Activated naive CD4-positive, alpha-beta T cell treated with anti-CD3 and anti-CD28 coated beads, Interleukin-2, amount 50 U/mL, for 24 hours (primary cell): ENCODE measurements around the gene CTH.
"Not testable (repeated sequence)": the region's sequence is repeated elsewhere in the genome, so short reads cannot be mapped to it uniquely, and the experiment has no call there.

Experiments
- H3K27ac Mint-ChIP-seq: one replicate; pipeline ENCODE4 v1.8.0; 2021; ENCODE audit warnings: mild to moderate bottlenecking, mixed read lengths
- H3K27me3 Mint-ChIP-seq: one replicate; pipeline ENCODE4 v1.8.0; 2021; ENCODE audit warnings: mixed read lengths
- H3K36me3 Mint-ChIP-seq: one replicate; pipeline ENCODE4 v1.8.0; 2021; ENCODE audit warnings: mixed read lengths
- H3K4me1 Mint-ChIP-seq: one replicate; pipeline ENCODE4 v1.8.0; 2021; ENCODE audit warnings: mixed read lengths
- H3K4me3 Mint-ChIP-seq: one replicate; pipeline ENCODE4 v1.8.0; 2021; ENCODE audit warnings: mild to moderate bottlenecking, mixed read lengths
- H3K9me3 Mint-ChIP-seq: one replicate; pipeline ENCODE4 v1.8.0; 2021; ENCODE audit warnings: mixed read lengths

Gene CTH

GRCh38 chr1:70460740-70461713 lies 50.0 kb downstream of the CTH start:
- not testable (repeated sequence) for H3K27me3 Mint-ChIP-seq, H3K4me3 Mint-ChIP-seq, H3K9me3 Mint-ChIP-seq, H3K36me3 Mint-ChIP-seq, H3K4me1 Mint-ChIP-seq, H3K27ac Mint-ChIP-seq

DNA sequence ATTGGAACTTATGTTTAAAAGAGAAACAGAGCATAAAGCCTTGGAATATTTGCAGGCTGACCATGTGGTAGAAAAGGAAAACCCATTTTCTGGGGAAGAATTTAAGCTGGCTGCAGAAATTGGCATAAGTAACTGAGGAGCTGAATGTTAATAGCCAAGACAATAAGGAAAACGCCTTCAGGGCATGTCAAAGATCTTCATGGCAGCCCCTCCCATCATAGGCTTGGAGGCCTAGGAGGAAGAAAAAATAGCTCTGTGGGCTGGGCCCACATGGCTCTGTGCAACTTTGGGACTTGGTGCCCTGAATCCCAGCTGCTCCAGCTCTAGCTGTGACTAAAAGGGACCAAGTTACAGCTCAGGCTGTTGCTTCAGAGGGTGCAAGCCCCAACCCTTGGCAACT lies 51.5 kb downstream of the CTH start:
- Mint-ChIP-seq H3K27ac (no peak overlapping the region), H3K36me3 (peaks cover 1% of the 10 kb centered on the region), H3K27me3 (peaks cover 4% of the 10 kb centered on the region), H3K9me3 (no peaks in the 10 kb centered on the region), H3K4me3 (no peak overlapping the region), H3K4me1 (no peaks in the 10 kb centered on the region)

DNA sequence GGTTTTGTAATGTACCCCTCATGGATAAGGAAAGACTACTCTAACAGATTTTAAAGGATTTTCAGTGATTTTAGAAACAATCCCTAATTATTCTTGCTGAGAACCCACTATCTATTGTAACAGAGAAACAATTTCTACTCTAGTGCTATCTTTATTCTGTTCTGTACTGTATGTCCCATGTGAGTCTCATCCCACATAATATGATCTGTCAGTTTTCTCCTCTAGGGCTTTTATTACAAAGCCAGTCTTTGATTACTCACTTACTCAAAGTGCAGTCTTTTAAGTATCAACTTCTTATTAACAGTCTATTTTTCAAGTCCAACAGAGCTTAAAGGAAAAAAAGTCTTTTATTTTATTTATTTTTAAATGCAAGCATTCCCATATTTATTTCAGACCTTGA lies 54.8 kb downstream of the CTH start:
- no peak overlapping the region for H3K4me3 Mint-ChIP-seq
- H3K27me3 Mint-ChIP-seq, result peaks cover 4% of the 10 kb centered on the region
- no peak overlapping the region for H3K27ac Mint-ChIP-seq
- no peaks in the 10 kb centered on the region for H3K9me3 Mint-ChIP-seq
- peaks cover 1% of the 10 kb centered on the region for H3K36me3 Mint-ChIP-seq
- no peaks in the 10 kb centered on the region for H3K4me1 Mint-ChIP-seq

- no peaks in the 10 kb centered on the region for H3K9me3 Mint-ChIP-seq
- no peak overlapping the region for H3K4me3 Mint-ChIP-seq
- no peak overlapping the region for H3K27ac Mint-ChIP-seq
- peaks cover 4% of the 10 kb centered on the region for H3K27me3 Mint-ChIP-seq
- peaks cover 1% of the 10 kb centered on the region for H3K36me3 Mint-ChIP-seq
- no peaks in the 10 kb centered on the region for H3K4me1 Mint-ChIP-seq
These were observed 56.5 kb downstream of the CTH start for GRCh38 chr1:70467531-70467930.

- Mint-ChIP-seq H3K4me1 (no peaks in the 10 kb centered on the region), H3K4me3 (no peak overlapping the region), H3K9me3 (no peaks in the 10 kb centered on the region), H3K36me3 (peaks cover 1% of the 10 kb centered on the region), H3K27me3 (peaks cover 4% of the 10 kb centered on the region), H3K27ac (no peak overlapping the region)
These were observed 57.1 kb downstream of the CTH start for GRCh38 chr1:70468180-70468579.

DNA sequence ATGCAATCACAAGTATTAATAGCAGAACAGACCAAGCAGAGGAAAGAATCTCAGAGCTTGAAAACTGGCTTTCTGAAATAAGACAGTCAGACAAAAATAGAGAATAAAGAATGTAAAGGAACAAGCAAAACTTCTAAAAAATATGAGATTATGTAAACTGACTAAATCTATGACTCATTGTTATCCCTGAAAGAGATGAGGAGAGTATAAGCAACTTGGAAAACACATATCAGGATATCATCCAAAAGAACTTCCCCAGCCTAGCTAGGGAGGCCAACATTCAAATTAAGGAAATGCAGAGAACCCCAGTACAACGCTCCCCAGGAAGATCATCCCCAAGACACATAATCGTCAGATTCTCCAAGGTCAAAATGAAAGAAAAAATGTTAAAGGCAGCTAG lies 58.1 kb downstream of the CTH start:
- not testable (repeated sequence) for H3K4me1 Mint-ChIP-seq, H3K4me3 Mint-ChIP-seq, H3K9me3 Mint-ChIP-seq, H3K27ac Mint-ChIP-seq, H3K27me3 Mint-ChIP-seq, H3K36me3 Mint-ChIP-seq

DNA sequence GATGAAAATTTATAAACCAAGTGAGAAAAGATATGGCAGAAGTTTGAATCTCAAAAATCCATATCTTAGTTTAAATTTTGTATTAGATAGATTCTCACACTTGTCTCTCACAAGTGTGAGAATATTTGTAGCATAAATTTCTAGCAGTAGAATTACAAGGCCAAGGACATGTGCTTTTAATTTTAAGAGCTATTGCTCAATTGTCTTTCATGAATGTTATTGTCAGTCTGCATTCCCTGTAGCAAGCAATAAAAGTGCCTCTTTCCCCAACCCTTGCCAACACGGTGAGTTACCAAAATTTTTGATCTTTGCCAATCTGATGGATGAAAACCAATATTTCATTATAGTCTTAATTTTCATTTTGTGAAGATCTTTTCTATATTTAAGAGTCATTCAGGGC lies 64.0 kb downstream of the CTH start:
- H3K27ac Mint-ChIP-seq, result no peak overlapping the region
- H3K9me3 Mint-ChIP-seq, result no peaks in the 10 kb centered on the region
- H3K27me3 Mint-ChIP-seq, result no peaks in the 10 kb centered on the region
- H3K36me3 Mint-ChIP-seq, result no peaks in the 10 kb centered on the region
- H3K4me1 Mint-ChIP-seq, result no peaks in the 10 kb centered on the region
- no peak overlapping the region for H3K4me3 Mint-ChIP-seq

DNA sequence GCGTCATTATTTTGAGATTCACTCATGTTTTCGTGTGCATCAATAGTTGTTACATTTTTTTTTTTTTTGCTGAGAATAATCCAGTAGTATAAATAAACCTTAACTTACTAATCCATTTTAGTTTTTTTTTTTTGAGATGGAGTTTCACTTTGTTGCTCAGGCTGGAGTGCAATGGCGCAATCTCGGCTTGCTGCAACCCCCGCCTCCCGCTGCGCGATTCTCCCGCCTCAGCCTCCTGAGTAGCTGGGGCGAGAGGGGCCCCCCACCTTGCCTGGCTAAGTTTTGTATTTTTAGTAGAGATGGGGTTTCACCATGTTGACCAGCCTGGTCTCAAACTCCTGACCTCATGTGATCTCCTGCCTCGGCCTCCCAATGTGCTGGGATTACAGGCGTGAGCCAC lies 66.0 kb downstream of the CTH start:
- no peak overlapping the region for H3K27ac Mint-ChIP-seq
- no peak overlapping the region for H3K4me3 Mint-ChIP-seq
- H3K36me3 Mint-ChIP-seq, result no peaks in the 10 kb centered on the region
- no peaks in the 10 kb centered on the region for H3K9me3 Mint-ChIP-seq
- H3K27me3 Mint-ChIP-seq, result no peaks in the 10 kb centered on the region
- no peaks in the 10 kb centered on the region for H3K4me1 Mint-ChIP-seq

DNA sequence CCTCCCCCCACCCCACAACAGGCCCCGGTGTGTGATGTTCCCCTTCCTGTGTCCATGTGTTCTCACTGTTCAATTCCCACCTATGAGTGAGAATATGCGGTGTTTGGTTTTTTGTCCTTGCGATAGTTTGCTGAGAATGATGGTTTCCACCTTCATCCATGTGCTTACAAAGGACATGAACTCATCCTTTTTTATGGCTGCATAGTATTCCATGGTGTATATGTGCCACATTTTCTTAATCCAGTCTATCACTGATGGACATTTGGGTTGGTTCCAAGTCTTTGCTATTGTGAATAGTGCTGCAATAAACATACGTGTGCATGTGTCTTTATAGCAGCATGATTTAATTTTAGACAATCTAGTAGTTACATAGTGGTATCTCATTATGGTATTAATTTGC lies 66.8 kb downstream of the CTH start:
- H3K36me3 Mint-ChIP-seq, H3K4me3 Mint-ChIP-seq, H3K27me3 Mint-ChIP-seq, H3K9me3 Mint-ChIP-seq, H3K27ac Mint-ChIP-seq, H3K4me1 Mint-ChIP-seq: not testable (repeated sequence)

- no peaks in the 10 kb centered on the region for H3K27me3 Mint-ChIP-seq
- H3K9me3 Mint-ChIP-seq, result no peaks in the 10 kb centered on the region
- no peaks in the 10 kb centered on the region for H3K36me3 Mint-ChIP-seq
- H3K4me3 Mint-ChIP-seq, result no peak overlapping the region
- H3K27ac Mint-ChIP-seq, result no peak overlapping the region
- H3K4me1 Mint-ChIP-seq, result no peaks in the 10 kb centered on the region
These were observed 72.3 kb downstream of the CTH start for GRCh38 chr1:70483342-70483741.

- H3K9me3 Mint-ChIP-seq, result no peaks in the 10 kb centered on the region
- no peaks in the 10 kb centered on the region for H3K4me1 Mint-ChIP-seq
These were observed 74.6 kb downstream of the CTH start for GRCh38 chr1:70485624-70486023.

GRCh38 chr1:70486676-70487458 lies 75.8 kb downstream of the CTH start:
- peaks cover 6% of the 10 kb centered on the region for H3K27me3 Mint-ChIP-seq

More at GRCh38 chr1:70485624-70486023, 74.6 kb downstream of the CTH start:
- Mint-ChIP-seq H3K27me3 (peaks cover 3% of the 10 kb centered on the region), H3K36me3 (no peaks in the 10 kb centered on the region), H3K27ac (no peak overlapping the region), H3K4me3 (no peak overlapping the region)

DNA sequence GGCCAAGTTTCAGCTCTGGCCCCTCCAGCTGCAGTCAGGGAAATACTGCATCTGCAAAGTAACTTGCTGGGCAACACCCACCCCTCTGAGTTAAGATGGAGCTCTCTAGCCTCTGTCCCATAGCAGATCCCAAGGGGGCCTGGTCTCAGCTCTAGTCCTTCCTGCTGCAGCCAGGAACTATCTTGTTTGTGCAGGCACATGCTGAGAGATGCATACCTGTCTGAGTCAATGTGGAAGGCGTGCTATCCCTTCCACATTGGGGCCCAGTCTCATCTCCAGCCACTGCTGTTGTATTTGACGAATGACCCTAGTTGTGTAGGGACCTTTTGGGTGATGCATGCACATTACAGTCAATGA lies 76.4 kb downstream of the CTH start:
- no peaks in the 10 kb centered on the region for H3K36me3 Mint-ChIP-seq
- H3K27ac Mint-ChIP-seq, result no peak overlapping the region
- H3K9me3 Mint-ChIP-seq, result no peaks in the 10 kb centered on the region
- no peaks in the 10 kb centered on the region for H3K4me1 Mint-ChIP-seq
- H3K27me3 Mint-ChIP-seq, result peaks cover 6% of the 10 kb centered on the region
- H3K4me3 Mint-ChIP-seq, result no peak overlapping the region

More at GRCh38 chr1:70486676-70487458, 75.8 kb downstream of the CTH start:
- Mint-ChIP-seq H3K9me3 (no peaks in the 10 kb centered on the region), H3K4me1 (no peaks in the 10 kb centered on the region), H3K27ac (no peak overlapping the region), H3K36me3 (no peaks in the 10 kb centered on the region), H3K4me3 (no peak overlapping the region)

DNA sequence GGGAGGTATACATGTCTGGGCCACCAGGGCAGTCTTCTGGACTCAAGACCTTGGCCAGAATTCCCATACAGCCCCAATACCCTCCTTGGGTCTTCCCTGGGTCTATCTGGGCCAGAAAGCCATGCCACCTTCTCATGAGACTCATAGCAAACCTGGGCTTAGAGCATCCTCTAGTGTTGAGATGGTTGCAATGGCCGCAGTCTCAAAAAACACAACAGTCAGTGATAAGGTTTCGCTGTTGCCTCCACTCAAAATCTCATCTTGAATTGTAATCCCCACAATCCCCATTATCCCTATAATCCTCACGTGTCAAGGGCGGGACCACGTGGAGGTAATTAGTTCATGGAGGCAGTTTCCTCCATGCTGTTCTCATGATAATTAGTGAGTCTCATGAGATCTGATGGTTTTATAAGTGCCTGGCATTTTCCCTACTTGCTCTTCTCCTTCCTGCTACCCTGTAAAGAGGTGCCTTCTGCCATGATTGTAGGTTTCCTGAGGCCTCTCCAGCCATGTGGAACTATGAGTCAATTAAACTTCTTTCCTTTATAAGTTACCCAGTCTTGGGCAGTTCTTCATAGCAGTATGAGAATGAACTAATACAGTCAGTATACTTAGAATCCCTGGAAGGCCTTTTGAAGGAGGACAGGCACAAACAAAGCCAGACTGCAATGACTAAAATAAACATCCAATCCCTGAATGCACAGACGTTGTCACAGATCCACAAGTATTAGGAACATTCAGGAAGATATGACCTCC lies 77.0 kb downstream of the CTH start:
- Mint-ChIP-seq H3K4me3 (no peak overlapping the region), H3K9me3 (no peaks in the 10 kb centered on the region), H3K27me3 (peaks cover 6% of the 10 kb centered on the region), H3K36me3 (no peaks in the 10 kb centered on the region), H3K27ac (no peak overlapping the region), H3K4me1 (no peaks in the 10 kb centered on the region)
